Gastrocnemius medialis (tissue), 4 donors: Measurements from ENCODE around the gene ATF4. TPM values are rescaled to one million over a fixed set of nuclear protein-coding genes. Genes with fewer than 3 reads are reported as not detected.
A peak's percentile ranks its signal among the peaks of the same experiment; 100 is the strongest.

Experiments
- ATAC-seq, 2 donors: fragments of 150-250 bp; one replicate each; pipeline ENCODE4 v1.9.1; 2016
- DNase-seq, 2 donors: peaks; one replicate each; pipeline ENCODE4 v3.0.0-alpha.2; 2019
- H3K27ac ChIP-seq, 4 donors: fragments of 200-600 bp; sonication (generic); 1 replicate in 1 of 4; 2 replicates in 3 of 4; pipeline ENCODE4 v1.5.1; 2016 to 2018; ENCODE audit warnings: mild to moderate bottlenecking in 2 of 4, moderate library complexity in 1 of 4
- H3K27me3 ChIP-seq, 3 donors: fragments of 200-600 bp; sonication (generic) in 2 of 3; 1 replicate in 1 of 3; 2 replicates in 2 of 3; pipeline versions ENCODE4 v1.5.1 to v1.6.0; 2016 to 2019; ENCODE audit warnings: mild to moderate bottlenecking in 1 of 3, moderate library complexity in 1 of 3
- H3K36me3 ChIP-seq, 2 donors: fragments of 200-600 bp; sonication (generic) in 1 of 2; one replicate each; pipeline ENCODE4 v1.5.1; 2017 to 2018
- H3K4me1 ChIP-seq, 2 donors: fragments of 200-600 bp; sonication (generic) in 1 of 2; one replicate each; pipeline ENCODE4 v1.5.1; 2016 to 2017; ENCODE audit warnings: mild to moderate bottlenecking in 2 of 2
- H3K4me3 ChIP-seq, 4 donors: fragments of 200-600 bp; sonication (generic) in 3 of 4; 1 replicate in 1 of 4; 2 replicates in 3 of 4; pipeline ENCODE4 v1.5.1; 2016 to 2019; ENCODE audit warnings: mild to moderate bottlenecking in 2 of 4
- H3K9me3 ChIP-seq, 3 donors: fragments of 200-600 bp; sonication (generic) in 2 of 3; 1 replicate in 1 of 3; 2 replicates in 2 of 3; pipeline ENCODE4 v1.5.1; 2016 to 2019
- CTCF ChIP-seq, 5 experiments: fragments of 450-650 bp in 3 of 5; fragments of 200-600 bp in 2 of 5; sonication (generic) in 2 of 5; IDR thresholded peaks in 4 of 5; conservative IDR thresholded peaks in 1 of 5; 1 replicate in 4 of 5; 2 replicates in 1 of 5; pipeline ENCODE4 v1.5.1; 2016 to 2019; ENCODE audit warnings: antibody characterized with exemption in 5 of 5, mild to moderate bottlenecking in 3 of 5, moderate library complexity in 3 of 5
- POLR2A ChIP-seq, 2 donors: fragments of 450-650 bp; IDR thresholded peaks; one replicate each; pipeline ENCODE4 v1.6.1; 2017; ENCODE audit warnings: antibody characterized with exemption in 2 of 2, mild to moderate bottlenecking in 2 of 2, moderate library complexity in 2 of 2
- in situ Hi-C, 4 donors: fragments of 200-750 bp; cut with MboI; loops; one replicate each; pipeline versions ENCODE4 v1.15.0 to v1.8.0; 2017; ENCODE audit warnings: low sequenced_read_pairs in 4 of 4
- intact Hi-C: fragments of 100-400 bp; cut with DNase I; formaldehyde crosslinking; loops from one replicate; pipeline ENCODE4 v1.15.1; 2023; ENCODE audit warnings: low total_unique reads
- total RNA-seq, 4 donors: library from RNA; depleted of rRNA; stranded (reverse); fragments of >200 nt; gene quantifications; one replicate each; pipeline versions ENCODE4 v1.1.0 to v1.2.3, GENCODE V29; 2016

ATF4 gene
- total RNA-seq, 4 donors from 2014 or later, result 480 to 666 (median 533) TPM

DNA sequence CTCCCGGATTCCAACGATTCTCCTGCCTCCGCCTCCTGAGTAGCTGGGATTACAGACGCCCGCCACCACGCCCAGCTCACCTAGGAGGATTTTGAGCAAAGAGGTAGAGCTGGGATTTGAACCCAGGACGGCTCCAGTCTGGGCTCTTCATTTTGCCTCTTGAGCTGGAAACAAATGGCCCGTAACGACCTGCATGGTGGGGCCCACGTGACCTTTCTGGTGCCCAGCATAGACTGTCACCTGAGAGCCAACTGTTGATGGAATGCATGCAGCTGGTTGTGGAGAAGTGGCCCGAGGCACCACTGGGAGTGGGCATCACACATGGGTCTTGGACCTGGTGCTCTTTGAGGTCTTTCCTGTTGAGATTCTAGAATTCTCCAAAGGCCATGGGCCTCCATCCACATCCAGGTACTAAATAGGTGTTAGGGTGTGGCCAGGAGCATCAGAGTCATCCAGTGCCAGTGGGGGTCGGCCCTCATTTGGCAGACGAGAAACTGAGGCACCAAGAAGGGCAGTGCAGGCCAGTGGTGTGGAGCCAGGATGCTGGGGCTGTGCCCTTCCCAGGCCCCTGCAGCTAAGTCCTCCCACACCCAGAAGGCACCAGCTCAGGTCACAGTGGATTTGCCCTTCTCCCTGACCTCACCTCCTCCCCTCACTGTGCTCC, 3.9 kb downstream of the ATF4 start:
- Histone ChIP-seq H3K36me3 (peaks cover 0 to 28% of the 10 kb centered on the region in 2 donors), H3K4me1 (peaks cover 62 to 70% of the 10 kb centered on the region in 2 donors), H3K27ac (peak overlapping the region; percentile 95 to 100 (median 100)), H3K4me3 (peak overlapping the region in 1 of 4 donors; percentile 100), H3K27me3 (no peaks in the 10 kb centered on the region), H3K9me3 (no peaks in the 10 kb centered on the region)
- TF ChIP-seq CTCF (IDR thresholded peaks at IDR 0.05 in 4 of 5, conservative IDR thresholded peaks at IDR 0.05 in 1 of 5) (no peak), POLR2A (IDR thresholded peaks at IDR 0.05) (no peak)
- intact Hi-C loops, result loop anchor here (10.0 kb wide), 4 partner anchors 751 to 1919 kb away; partner anchors contain the start of genes GGA1, MRTFA and SUN2
- peak in 1 of 2 donors; percentile 60 for DNase-seq
- in situ Hi-C loops, result loop anchor here in 2 of 4 donors (25.0 kb wide), 2 partner anchors 212 to 362 kb away; partner anchors contain the start of genes CBX7 (in 2 of the 2) and RPL3 (in 1 of the 2)
- no peak for ATAC-seq

- Histone ChIP-seq H3K36me3 (peaks cover 0 to 28% of the 10 kb centered on the region in 2 donors), H3K4me3 (no peak overlapping the region), H3K9me3 (no peaks in the 10 kb centered on the region), H3K27ac (peak overlapping the region; percentile 95 to 100 (median 100)), H3K4me1 (peaks cover 69 to 76% of the 10 kb centered on the region in 2 donors), H3K27me3 (no peaks in the 10 kb centered on the region)
- DNase-seq, result no peak
- in situ Hi-C loops, result loop anchor here (25.0 kb wide), 5 partner anchors 213 to 837 kb away; partner anchors contain the start of genes ADSL (in 2 of the 4), CBX7 (in 2 of the 4), RPL3 (in 1 of the 4) and SGSM3 (in 1 of the 4)
- no peak for ATAC-seq
- TF ChIP-seq CTCF (IDR thresholded peaks at IDR 0.05 in 4 of 5, conservative IDR thresholded peaks at IDR 0.05 in 1 of 5) (no peak), POLR2A (IDR thresholded peaks at IDR 0.05) (no peak)
- intact Hi-C loops, result loop anchor here (5.0 to 10.0 kb wide), 5 partner anchors 353 to 1920 kb away; partner anchors contain the start of genes GGA1, MRTFA and SUN2
These were observed 4.6 kb downstream of the ATF4 start for GRCh38 chr22:39524753-39525657.

DNA sequence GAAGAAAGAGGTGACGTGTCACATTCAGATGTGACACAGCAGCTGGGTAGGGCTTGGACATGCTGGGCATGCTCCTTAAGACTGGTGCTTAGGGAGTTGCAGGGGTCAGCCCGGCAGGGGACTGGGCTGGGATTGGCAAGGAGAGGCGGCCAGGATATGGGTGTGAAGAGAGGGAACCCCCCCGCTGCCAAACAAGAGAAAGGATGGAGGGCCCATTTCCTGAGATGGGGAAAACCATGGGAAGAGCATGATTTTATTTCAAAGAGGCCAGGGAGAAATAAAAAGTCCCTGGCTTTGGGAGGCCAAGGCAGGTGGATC, 5.3 kb downstream of the ATF4 start:
- Histone ChIP-seq H3K4me1 (peaks cover 75 to 79% of the 10 kb centered on the region in 2 donors), H3K27ac (peak overlapping the region; percentile 95 to 100 (median 100)), H3K27me3 (no peaks in the 10 kb centered on the region)

More for the DNA sequence above, 5.3 kb downstream of the ATF4 start:
- DNase-seq (no peak), ATAC-seq (no peak)
- no peaks in the 10 kb centered on the region for H3K9me3 ChIP-seq
- TF ChIP-seq POLR2A (IDR thresholded peaks at IDR 0.05), result no peak
- no peak for TF ChIP-seq CTCF (IDR thresholded peaks at IDR 0.05 in 4 of 5, conservative IDR thresholded peaks at IDR 0.05 in 1 of 5)
- intact Hi-C loops (loop anchor here (5.0 to 10.0 kb wide), 5 partner anchors 353 to 1921 kb away; partner anchors contain the start of genes GGA1, MRTFA and SUN2), in situ Hi-C loops (loop anchor here in 3 of 4 donors (25.0 kb wide), 3 partner anchors 512 to 837 kb away; partner anchors contain the start of genes ADSL (in 2 of the 3) and SGSM3 (in 1 of the 3))
- H3K36me3 ChIP-seq, result peaks cover 0 to 29% of the 10 kb centered on the region in 2 donors
- H3K4me3 ChIP-seq, result no peak overlapping the region
